HG03280 (cell line): Measurements from ENCODE around the gene CNTNAP2.
"Not testable (repeated sequence)": the region's sequence is repeated elsewhere in the genome, so short reads cannot be mapped to it uniquely, and the experiment has no call there.

Experiments
- ATAC-seq: cut with Tn5 transposase; IDR thresholded peaks from one replicate; pipeline ENCODE4 v1.9.1; 2021; ENCODE audit warnings: mild to moderate bottlenecking, moderate library complexity; ENCODE audit not compliant: unreplicated experiment

Gene CNTNAP2

GRCh38 chr7:148304083-148304335, 2187.4 kb downstream of the CNTNAP2 start:
- no peak for ATAC-seq

- no peak for ATAC-seq
Measured at GRCh38 chr7:148304456-148304855, 2187.9 kb downstream of the CNTNAP2 start.

- no peak for ATAC-seq
Measured at GRCh38 chr7:148306759-148307158, 2190.2 kb downstream of the CNTNAP2 start.

DNA sequence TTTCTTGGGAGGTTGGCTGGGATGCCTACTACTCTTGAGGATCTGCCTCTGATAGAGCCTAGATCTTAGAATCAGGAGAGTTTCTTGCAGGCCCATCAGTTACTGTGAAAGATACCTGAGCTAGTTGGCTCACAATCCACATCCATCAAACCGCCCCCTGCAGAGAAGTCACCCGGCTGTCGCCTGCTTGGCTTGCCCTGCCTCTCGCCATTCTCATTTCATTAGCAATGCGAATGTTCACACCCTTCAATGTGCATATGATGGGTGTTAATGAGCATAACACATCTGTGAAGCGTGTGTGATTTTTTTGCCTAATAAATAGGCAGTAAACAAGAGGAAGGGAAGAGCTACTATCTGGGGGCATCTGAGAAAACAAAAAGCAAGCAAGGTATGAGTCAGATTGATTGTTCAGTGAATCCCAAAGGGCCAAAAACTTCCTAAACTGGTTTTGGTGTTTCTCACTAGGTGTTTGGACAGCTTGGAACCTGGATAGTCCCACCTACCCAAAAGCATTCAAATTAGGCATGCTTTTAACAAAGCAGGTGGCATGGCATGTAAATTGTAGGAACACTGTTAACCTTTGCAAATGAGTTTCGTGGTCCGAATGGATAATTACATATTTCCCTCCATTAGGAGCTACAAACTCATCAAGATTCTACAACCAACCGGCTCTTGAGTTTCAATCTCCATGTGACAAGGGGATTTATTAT, 2201.7 kb downstream of the CNTNAP2 start:
- no peak for ATAC-seq

DNA sequence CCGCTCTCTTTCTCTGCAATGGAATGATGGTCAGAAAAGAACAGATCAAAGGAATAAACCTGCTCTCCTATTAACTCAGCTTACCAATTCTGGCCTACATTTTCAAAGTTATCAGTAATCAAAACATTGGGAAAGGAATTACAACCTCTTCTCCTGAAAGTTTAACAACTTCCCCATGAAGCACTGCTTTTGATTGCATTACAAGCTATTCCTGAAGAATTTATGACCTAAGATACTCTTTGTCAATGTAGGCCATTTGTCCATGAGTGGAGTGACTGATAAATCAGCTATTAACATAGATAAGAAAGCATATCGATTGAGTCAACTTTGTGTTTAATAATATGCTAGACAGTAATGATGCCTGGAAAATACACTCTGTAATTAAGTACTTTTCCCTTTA, 2202.2 kb downstream of the CNTNAP2 start:
- no peak for ATAC-seq

DNA sequence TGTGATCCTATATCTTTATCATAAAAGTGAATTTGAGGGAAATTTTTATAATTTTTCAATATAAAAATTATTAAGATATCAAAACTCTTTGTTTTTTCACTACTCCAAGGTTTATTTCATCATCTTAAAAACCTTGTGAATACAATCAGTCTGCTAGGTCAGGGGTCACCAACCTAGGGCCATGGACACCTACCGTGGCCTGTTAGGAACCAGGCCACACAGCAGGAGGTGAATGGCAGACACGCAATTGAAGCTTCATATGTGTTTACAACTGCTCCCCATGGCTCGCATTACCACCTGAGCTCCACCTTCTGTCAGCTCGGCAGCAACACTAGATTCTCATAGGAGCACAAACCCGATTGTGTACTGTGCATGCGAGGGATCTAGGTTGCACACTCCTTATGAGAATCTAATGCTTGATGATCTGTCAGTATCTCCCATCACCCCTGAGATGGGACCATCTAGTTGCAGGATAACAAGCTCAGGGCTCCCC, 2202.8 kb downstream of the CNTNAP2 start:
- no peak for ATAC-seq

DNA sequence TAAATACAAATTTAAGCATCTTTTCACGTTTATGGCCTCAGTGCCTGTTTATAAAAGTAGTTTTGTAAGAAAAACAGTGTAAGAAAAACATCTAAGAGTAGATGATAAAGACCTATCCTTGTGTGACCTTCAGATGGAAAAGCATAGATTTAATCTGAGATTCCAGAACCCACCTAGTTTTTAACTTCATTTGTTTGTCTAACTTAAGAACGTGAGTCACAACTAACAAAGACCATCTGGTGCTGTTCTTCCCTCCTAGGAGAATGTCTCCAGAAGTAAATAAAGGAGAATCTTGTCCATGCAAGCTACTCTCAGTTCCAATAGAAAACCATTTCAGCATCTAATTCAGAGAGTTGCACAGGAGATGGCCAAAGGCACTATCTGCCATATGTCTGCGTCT, 2208.6 kb downstream of the CNTNAP2 start:
- ATAC-seq: no peak

DNA sequence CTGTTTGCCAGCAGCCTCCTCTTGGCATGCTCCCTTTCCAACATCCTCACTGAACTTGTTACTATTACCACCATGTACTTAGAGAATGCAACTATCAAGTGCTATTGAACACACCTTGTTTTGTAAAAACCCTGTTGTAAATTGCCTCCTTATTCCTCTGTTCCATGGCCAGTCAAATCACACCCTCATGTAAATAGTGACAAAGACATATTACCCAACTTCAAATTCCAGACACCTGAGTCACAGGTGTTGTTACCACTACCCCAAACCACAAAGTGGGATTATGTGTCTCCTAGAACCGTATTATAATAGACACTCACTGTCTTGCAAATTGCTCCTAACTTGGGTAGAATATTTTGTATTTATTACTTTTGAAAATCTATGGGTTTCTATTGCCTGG, 2210.8 kb downstream of the CNTNAP2 start:
- ATAC-seq: no peak

GRCh38 chr7:148328906-148329305, 2212.3 kb downstream of the CNTNAP2 start:
- no peak for ATAC-seq

GRCh38 chr7:148330124-148330818, 2213.7 kb downstream of the CNTNAP2 start:
- no peak for ATAC-seq

- ATAC-seq: no peak
Measured at GRCh38 chr7:148330822-148331221, 2214.2 kb downstream of the CNTNAP2 start.

- not testable (repeated sequence) for ATAC-seq
Measured at GRCh38 chr7:148331456-148331855, 2214.9 kb downstream of the CNTNAP2 start.

DNA sequence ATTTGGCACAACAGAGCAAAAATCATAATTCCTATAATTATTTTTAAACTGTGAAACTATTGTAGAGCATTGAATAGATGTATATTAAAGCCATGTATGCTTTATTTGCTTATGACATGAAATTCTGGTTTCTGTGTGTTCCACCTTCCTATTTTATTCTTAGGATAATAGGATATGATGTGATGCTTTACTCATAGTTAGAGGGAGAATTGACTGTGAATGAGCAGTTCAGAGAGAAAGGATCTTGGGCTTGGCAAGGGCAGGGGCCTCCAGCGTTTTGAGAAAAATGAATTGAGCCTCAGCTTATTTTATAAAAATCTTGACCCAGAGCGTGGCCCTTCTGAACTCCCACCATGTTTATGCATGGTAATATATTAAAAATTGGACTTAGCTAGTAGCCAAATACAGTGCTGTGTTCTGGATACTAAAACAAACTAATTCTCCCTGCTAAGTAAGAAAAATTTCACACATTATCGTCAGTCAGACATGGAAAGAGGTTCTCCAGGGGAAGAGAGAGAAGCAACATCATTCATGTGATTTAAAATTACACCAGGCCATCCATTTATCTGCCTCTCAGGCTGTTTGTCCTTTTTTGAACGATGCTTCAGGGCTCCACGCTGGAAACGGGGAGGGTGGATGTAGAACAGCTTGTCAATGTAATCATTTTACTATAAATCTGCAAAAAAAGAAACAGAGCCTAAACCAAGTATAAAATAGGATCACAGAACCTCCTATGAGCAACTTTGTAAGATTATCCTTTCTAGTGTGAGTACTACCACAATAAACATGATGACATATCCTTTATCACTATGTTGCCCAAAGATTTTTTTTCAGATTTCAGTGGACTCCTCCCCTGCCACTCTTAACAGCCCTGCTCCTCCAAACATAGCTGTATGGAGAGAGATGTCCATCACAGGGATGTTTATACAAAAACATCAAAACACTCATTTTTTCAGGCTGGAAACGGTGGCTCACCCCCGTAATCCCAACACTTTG, 2215.9 kb downstream of the CNTNAP2 start:
- no peak for ATAC-seq

- ATAC-seq: no peak
Measured at GRCh38 chr7:148334441-148334956, 2217.9 kb downstream of the CNTNAP2 start.

DNA sequence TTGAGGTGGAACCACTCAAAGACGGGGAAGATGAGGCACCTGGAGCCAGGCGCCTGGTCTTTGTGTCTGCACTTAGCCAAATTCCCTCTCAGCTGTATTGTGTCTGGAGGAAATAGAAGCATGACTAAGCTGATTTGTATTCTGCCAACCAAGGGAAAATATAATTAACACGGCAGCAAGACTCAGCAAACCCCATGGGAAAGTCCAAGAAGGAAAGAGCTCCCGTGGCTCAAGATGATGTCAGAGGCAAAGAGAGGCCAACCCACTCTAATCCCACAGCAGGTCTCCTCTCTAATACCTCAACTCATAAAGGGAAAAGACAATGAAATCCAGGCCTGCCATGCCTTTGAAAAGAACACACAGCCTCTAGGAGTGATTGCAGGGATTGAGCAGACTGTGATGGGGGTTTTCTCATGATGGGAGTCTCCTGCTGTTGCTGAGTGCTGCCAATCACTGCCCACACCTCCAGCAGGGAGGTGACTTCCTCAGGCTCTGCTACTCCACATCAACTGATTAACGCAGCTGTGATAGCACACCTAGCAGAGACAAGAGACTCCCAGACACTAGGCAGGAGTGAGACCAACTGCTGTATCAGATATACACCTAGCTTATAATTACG, 2218.5 kb downstream of the CNTNAP2 start:
- no peak for ATAC-seq

- ATAC-seq: no peak
Measured at GRCh38 chr7:148335790-148336189, 2219.2 kb downstream of the CNTNAP2 start.

- ATAC-seq: no peak
Measured at GRCh38 chr7:148336411-148336810, 2219.8 kb downstream of the CNTNAP2 start.

GRCh38 chr7:148337246-148337965, 2220.8 kb downstream of the CNTNAP2 start:
- no peak for ATAC-seq

GRCh38 chr7:148337995-148338747, 2221.6 kb downstream of the CNTNAP2 start:
- no peak for ATAC-seq
